ENCODE results near the gene MPZ.
"Not testable (repeated sequence)": the region's sequence is repeated elsewhere in the genome, so short reads cannot be mapped to it uniquely, and the experiment has no call there.

Gene MPZ

GRCh38 chr1:161309868-161310267, at the start of gene MPZ:
Gene MPZ, minus strand, starts transcription at chr1:161309968. Its CDS starts 63 bp downstream, at chr1:161309905.
- no peak for DNase-seq (ENCODE audit: low read depth, low spot score)

- no peak for DNase-seq (ENCODE audit: low read depth, low spot score)
These were observed 49.5 kb upstream of the MPZ start for GRCh38 chr1:161359291-161359690.

DNA sequence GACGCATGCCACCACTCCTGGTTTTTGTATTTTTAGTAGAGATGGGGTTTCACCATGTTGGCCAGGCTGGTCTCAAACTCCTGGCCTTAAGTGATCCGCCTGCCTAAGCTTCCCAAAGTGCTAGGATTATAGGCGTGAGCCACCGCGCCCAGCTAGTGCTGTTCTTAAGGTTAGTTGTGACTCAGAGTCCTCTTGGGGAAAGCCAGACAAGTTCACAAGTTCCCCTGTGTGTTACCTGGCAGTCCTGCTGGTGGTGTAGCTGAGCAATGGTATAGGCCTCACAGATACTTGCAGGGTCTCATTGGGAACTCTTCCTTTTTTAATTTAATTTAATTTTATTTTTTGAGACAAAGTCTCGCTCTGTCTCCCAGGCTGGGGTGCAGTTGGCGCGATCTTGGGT, 47.3 kb upstream of the MPZ start:
- no peak for DNase-seq (ENCODE audit: low read depth, low spot score)

DNA sequence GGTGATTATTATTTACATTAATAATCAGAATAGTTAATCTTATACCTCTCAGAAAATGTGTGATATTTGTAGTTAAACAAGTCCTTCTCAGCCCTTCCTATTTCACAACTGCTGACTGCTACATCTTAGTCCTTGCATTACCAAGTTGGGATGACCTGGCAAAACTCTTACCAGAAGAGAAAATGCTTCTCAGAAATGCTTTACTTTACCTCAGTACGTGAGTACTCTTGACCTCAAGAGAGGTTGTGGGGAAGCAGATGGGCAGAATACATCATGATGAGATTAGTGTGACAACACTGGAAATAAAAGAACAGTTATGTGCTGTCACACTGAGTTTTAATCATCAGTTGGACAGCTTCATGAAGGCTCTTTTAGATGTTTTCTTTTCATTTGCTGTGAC, 41.7 kb upstream of the MPZ start:
- no peak for DNase-seq (ENCODE audit: low read depth, low spot score)

- no peak for DNase-seq (ENCODE audit: low read depth, low spot score)
These were observed 40.9 kb upstream of the MPZ start for GRCh38 chr1:161350671-161351070.

- no peak for DNase-seq (ENCODE audit: low read depth, low spot score)
These were observed 33.1 kb upstream of the MPZ start for GRCh38 chr1:161342821-161343220.

- no peak for DNase-seq (ENCODE audit: low read depth, low spot score)
These were observed 32.4 kb upstream of the MPZ start for GRCh38 chr1:161342177-161342576.

GRCh38 chr1:161335796-161336195, 26.0 kb upstream of the MPZ start:
- no peak for DNase-seq (ENCODE audit: low read depth, low spot score)

DNA sequence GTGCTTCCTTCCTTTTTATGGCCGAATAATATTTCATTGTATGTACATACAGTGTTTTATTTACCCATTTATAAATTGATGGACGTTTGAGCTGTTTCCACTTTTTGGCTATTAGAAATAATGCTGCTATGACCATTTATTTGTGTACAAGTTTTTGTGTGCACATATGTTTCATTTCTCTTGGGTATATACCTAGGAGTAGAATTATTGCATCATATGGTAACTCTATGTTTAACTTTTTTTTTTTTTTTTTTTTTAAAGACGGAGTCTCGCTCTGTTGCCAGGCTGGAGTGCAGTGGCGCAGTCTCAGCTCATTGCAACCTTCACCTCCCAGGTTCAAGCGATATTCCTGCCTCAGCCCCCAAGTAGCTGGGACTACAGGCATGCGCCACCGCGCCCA, 23.4 kb upstream of the MPZ start:
- no peak for DNase-seq (ENCODE audit: low read depth, low spot score)

DNA sequence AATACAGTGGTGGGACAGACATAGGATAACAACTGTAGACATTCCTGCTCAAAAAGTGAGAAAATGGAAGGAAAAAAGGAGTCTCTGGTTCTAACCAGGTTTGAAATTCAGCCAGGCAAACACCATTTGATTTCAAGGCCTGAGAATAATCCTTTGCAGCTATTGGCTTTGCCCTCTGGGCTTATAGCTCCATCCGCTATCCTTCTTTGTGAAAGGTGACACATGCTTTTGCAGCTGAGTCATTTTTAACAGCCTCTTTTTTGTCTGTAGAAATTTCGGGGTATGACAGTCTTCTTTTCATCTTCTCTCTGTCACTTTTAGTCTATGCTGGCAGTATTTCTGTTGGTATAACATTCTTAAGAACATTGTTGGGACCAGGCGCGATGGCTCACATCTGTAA, 20.6 kb upstream of the MPZ start:
- DNase-seq (ENCODE audit: low read depth, low spot score) = no peak

DNA sequence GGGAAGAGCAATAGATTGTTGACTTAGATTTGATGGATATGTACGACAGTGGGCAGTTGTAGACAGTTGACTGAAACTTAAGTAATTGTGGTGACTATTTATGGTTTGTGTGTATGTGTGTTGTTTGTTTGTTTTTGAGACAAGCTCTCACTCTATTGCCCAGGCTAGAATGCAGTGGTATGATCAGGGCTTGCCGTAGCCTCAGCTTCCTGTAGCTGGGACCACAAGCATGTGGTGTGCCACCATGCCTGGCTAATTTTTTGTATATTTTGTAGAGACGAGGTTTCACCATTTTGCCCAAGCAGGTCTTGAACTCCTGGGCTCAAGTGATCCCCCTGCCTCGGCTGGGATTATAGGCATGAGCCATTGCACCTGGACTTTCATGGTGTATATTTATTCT, 14.3 kb upstream of the MPZ start:
- no peak for DNase-seq (ENCODE audit: low read depth, low spot score)

DNA sequence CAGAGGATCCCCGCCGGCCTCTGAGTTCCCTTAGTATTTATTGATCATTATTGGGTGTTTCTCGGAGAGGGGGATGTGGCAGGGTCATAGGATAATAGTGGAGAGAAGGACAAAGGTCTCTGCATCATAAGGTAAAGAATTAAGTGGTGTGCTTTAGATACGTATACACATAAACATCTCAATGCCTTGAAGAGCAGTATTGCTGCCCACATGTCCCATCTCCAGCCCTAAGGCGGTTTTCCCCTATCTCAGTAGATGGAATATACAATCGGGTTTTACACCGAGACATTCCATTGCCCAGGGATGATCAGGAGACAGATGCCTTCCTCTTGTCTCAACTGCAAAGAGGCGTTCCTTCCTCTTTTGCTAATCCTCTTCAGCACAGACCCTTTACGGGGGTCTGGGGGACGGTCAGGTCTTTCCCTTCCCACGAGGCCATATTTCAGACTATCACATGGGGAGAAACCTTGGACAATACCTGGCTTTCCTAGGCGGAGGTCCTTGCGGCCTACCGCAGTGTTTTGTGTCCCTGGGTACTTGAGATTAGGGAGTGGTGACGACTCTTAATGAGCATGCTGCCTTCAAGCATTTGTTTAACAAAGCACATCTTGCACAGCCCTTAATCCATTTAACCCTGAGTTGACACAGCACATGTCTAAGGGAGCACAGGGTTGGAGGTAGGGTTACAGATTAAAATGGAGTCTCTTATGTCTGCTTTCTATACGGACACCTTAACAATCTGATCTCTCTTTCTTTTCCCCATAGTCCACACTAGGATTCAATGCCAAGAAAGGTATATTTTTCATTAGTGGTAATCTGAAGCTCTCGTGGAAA, 6.3 kb upstream of the MPZ start:
- not testable (repeated sequence) for DNase-seq (ENCODE audit: low read depth, low spot score)

DNA sequence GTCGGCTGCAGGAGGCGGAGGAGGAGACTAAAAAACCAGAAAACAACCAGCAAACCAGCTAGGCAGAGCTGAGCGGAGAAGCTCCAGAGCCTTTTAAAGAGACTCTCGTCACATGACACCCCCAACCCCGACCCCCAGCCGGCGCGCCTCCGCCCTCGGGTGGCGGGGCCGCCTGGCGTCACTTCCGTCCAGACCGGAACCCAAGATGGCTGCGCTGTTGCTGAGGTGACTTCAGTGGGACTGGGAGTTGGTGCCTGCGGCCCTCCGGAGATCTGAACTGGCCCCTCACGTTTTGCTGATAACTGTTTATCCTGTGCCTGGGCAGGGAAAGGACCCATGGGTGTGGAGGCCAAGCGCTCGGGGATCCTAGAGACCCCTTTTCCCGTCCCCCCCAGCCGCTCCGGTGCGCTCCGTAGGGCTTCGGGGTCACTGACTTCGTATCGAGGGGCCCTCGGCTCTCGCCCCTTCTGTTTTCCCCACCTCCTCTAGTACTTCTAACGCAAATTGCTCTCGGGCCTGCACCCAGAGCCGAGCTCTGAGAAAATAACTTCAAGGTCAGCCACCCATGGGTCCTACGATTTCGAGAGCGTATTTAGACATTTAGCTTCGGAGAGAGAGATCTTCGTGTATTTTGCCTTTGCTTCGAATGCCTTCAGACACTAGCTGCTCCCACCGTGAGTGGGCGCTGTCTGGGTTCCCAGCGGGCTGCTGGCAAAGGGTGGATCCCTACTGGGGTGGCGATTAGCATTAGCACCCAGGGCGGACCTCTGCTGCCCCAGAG, 4.6 kb upstream of the MPZ start, which contains the start of gene SDHC:
Gene SDHC, plus strand, starts transcription at position 181 of the 781 bp plus-strand sequence. Its CDS starts 25 bp downstream, at position 206.
- DNase-seq (ENCODE audit: low read depth, low spot score) = peak; percentile 82

DNA sequence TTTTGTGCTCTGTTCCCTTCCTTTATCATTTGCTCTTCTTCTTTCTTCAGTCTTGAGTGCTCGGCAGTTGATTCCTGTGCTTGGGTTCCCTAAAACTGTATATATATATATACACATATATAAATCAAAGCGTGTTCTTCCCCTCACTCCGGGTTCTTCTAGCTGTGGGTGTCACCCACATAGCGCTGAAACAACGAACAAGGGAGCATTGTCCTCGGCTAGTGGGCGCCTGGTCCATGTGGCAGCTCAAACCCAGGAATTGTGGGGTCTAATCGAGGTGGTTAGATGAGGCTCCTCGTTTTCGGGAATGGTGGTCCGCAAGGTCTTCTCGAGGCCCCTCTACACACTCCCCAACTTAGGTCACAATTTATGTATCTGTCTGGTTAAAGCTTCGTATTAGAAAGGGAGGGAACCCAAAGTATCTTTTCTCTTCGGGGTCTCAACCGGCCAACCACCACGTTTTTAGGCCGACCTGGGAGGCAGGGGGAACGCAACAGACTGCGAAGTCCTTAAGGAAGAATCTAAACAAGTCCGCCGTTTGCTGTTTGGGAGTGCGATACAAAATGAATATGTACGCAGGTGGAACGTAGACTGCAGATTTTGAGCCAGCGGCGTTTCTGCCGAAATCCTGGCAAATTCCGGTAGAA, 3.9 kb upstream of the MPZ start:
- no peak for DNase-seq (ENCODE audit: low read depth, low spot score)

DNA sequence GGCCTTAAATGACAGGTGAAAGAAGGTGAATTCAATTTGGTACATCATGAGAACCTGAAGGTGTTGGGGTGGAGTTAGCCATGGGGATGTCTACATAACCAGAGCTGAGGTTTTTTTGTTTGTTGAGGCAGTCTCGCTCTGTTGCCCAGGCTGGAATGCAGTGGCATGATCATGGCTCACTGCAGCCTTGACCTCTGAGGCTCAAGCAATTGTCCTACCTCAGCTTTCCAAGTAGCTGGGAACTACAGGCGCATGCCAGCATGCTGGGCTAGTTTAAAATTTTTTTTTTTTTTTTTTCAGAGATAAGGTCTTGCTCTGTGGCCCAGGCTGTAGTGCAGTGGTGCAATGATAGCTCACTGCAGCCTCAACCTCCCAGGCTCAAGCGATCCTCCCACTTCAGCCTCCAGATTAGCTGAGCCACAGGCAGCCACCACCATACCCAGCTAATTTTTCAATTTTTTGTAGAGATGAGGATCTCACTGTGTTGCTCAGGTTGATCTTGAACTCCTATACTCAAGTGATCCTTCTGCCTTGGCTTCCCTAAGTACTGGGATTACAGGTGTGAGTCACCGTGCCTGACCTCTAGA, 1.9 kb upstream of the MPZ start:
- no peak for DNase-seq (ENCODE audit: low read depth, low spot score)

DNA sequence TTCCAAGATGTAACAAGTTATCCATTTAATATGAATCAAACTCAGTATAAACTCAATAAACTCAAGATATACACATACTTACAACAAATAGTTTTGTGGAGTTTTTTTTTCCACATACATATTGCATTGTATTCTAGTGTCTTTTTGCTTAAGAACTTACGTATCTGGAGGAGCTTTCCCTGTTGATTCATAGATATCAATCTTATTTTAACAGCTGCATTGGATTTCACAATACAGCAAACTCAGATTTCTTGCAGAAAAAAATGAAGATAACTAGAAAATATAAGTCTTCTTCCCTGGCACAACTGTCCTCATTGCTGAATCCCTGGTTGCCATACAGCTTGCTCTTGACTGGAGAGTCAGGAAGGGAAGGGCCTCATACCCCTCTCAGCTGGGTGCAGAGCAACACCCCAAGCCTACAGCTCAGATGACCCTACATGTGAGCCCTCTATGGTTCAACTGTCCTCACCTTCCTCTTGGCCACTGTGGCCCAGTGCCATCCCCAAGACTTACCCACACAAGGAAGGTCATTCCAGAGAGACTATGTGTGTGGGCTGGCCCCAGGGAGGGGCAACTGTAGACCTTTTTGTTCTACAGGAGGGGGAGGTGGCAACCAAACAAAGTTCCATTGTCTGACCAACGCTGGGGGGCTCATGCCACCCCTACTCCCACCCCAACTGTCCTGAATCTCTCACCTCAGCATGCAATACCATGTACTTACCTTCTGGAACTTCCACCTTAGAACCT, 1.7 kb downstream of the MPZ start:
- DNase-seq (ENCODE audit: low read depth, low spot score) = no peak

DNA sequence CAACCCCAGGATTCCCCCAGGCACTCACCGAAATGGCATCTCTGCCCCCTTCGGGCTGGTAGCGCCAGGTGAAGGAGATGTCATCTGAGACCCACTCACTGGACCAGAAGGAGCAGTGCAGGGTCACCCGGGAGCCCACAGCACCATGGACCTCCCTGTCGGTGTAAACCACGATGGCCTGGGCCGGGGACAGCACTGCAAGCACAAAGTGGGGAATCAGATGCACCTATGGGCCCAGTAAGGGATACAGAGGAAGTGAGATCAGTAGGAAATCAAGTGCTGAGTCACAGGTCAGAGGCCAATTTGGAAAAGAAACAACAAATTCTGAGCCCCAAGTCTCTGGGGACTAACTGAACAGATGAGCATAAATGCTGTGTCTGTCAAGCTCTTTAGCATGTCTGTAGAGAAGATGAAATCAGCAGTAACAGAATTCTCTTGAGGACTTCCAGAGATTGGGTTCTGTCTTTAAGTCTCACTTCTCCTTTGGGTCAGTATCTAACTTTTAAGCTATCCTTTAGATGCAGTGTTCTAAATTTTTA, 2.5 kb downstream of the MPZ start:
- DNase-seq (ENCODE audit: low read depth, low spot score) = no peak

DNA sequence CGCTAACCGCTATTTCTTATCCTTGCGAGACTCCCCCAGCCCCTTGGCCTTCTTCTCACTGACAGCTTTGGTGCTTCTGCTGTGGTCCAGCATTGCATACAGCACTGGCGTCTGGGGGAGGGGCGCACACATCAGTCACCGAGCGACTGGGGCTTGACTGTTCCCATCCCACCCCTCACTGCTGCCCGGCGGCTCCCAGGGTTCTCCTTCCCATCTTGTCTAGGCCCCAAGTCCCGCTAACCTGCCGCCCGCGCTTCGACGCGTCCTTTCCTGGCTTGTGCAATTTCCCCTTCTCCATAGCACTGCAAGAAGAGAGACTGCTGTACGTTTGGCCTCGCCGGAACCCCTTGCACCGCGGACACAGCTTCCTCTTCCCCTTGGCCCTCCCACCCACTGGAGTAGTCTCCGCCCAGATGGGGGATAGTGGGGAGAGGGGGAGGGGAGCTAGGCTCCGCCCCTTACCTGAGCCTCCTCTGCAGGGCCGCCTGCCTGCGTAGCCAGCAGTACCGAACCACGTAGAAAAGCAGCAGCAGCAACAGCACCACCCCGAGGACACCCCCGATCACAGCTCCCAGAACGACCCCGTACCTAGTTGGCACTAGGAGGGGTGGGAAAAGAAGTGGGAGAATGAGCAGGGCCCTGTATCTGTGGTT, 3.8 kb downstream of the MPZ start:
- peak; percentile 68 for DNase-seq (ENCODE audit: low read depth, low spot score)

DNA sequence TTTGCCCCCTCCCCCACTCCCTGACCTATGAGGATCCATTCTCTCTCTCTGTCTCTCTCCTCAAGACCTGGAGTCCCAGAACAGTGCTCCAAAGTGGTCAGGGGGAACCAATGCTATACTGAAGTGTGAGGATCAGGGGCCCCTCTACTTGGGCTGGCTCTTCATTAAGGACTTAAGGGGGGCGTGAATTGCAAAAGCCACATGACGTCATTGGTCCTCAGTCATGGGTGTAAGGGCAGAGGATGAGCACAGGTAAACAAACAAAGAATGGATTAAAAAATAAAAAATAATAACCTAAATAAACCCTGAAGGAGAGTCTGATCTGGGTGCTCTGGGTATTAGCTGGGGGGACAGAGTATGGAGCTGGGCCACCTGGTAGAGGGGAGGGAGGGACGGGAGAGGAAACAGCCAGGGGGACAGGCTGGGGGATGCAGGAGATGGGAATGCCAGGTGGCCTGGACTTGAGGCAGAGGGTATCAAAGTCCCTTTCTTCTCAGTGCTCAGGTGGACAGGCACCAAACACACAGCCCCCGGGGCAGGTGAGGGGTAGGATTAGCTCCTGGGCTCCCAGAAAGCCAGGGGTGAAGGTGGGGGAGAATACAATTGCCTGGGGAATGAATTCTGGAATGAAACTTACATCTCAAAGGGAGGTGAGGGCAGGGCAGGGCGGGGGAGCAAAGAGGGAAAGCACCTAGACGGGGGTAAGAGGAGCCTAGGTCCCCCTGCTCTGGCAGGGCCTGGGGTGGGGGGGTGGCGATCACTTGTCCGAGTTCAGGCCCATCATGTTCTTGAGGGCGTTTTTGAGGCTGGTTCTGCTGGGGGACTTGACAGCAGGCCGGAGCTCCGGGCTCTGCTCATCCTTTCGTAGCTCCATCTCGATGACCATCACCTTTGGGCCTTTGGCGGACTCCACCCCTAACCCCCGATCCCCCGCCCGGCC, 4.6 kb downstream of the MPZ start:
- no peak for DNase-seq (ENCODE audit: low read depth, low spot score)
